CD14-positive monocyte (primary cell): ENCODE data around the gene CENPS. TPM values are rescaled to one million over a fixed set of nuclear protein-coding genes. Genes with fewer than 3 reads are reported as not detected.
A peak's percentile ranks its signal among the peaks of the same experiment; 100 is the strongest.

ENCODE experiments used
- DNase-seq, 3 donors: peaks; one replicate each; pipeline ENCODE4 v3.0.0-alpha.2; 2011 to 2022
- H2AFZ ChIP-seq: 2 replicates; pipeline ENCODE4 v1.6.0; 2012; ENCODE audit warnings: mild to moderate bottlenecking, low read depth, low read length, inconsistent platforms; ENCODE audit not compliant: insufficient read depth, poor library complexity, severe bottlenecking
- H3K27ac ChIP-seq, 2 donors: 1 replicate in 1 of 2; 2 replicates in 1 of 2; pipeline ENCODE4 v1.5.1; 2012 to 2013; ENCODE audit warnings: low read length in 2 of 2, control low read depth in 1 of 2, inconsistent platforms in 1 of 2, low read depth in 1 of 2, mild to moderate bottlenecking in 1 of 2
- H3K27me3 ChIP-seq, 2 donors: one replicate each; pipeline versions ENCODE4 v1.6.0 to v1.6.1; 2011 to 2013; ENCODE audit warnings: low read length in 2 of 2; ENCODE audit not compliant: control insufficient read depth in 2 of 2, insufficient read depth in 2 of 2
- H3K36me3 ChIP-seq, 2 donors: replicated peaks in 1 of 2; 1 replicate in 1 of 2; 2 replicates in 1 of 2; pipeline versions ENCODE4 v1.5.1 to v1.6.1; 2012 to 2013; ENCODE audit warnings: low read length in 2 of 2, control low read depth in 1 of 2, inconsistent platforms in 1 of 2, mild to moderate bottlenecking in 1 of 2; ENCODE audit not compliant: insufficient read depth in 2 of 2, control insufficient read depth in 1 of 2
- H3K4me1 ChIP-seq, 2 donors: 1 replicate in 1 of 2; 2 replicates in 1 of 2; pipeline versions ENCODE4 v1.5.1 to v1.6.1; 2012 to 2013; ENCODE audit warnings: low read length in 2 of 2, control low read depth in 1 of 2, inconsistent platforms in 1 of 2, mild to moderate bottlenecking in 1 of 2, moderate library complexity in 1 of 2; ENCODE audit not compliant: insufficient read depth in 2 of 2, control insufficient read depth in 1 of 2
- H3K4me2 ChIP-seq: replicated peaks from 2 replicates; pipeline ENCODE3; 2012; ENCODE audit warnings: low read length, moderate library complexity, mild to moderate bottlenecking; ENCODE audit not compliant: poor library complexity, severe bottlenecking; ENCODE audit errors: extremely low read depth
- H3K4me3 ChIP-seq, 3 experiments: fragments of 200-600 bp in 1 of 3; sonication (generic) in 1 of 3; replicated peaks in 1 of 3; 1 replicate in 2 of 3; 2 replicates in 1 of 3; pipeline ENCODE4 v1.5.1; 2011 to 2013; ENCODE audit warnings: low read length in 3 of 3, mild to moderate bottlenecking in 3 of 3, control low read depth in 2 of 3, low read depth in 2 of 3, inconsistent platforms in 1 of 3, moderate library complexity in 1 of 3
- H3K79me2 ChIP-seq: 2 replicates; pipeline ENCODE4 v1.6.0; 2012; ENCODE audit warnings: mild to moderate bottlenecking, control low read depth, inconsistent platforms, low read length, moderate library complexity; ENCODE audit not compliant: insufficient read depth
- H3K9ac ChIP-seq: 2 replicates; pipeline ENCODE4 v1.6.0; 2017; ENCODE audit warnings: low read length, mild to moderate bottlenecking; ENCODE audit not compliant: insufficient read depth, poor library complexity, severe bottlenecking
- H3K9me3 ChIP-seq, 2 donors: replicated peaks in 1 of 2; 1 replicate in 1 of 2; 2 replicates in 1 of 2; pipeline versions ENCODE4 v1.5.1 to v1.6.1; 2012 to 2013; ENCODE audit warnings: low read length in 2 of 2, control low read depth in 1 of 2; ENCODE audit not compliant: control insufficient read depth in 1 of 2, insufficient read depth in 1 of 2
- H4K20me1 ChIP-seq: 2 replicates; pipeline ENCODE4 v1.6.0; 2012; ENCODE audit warnings: mild to moderate bottlenecking, low read length, control low read depth, moderate library complexity; ENCODE audit not compliant: insufficient read depth
- H3K27ac Mint-ChIP-seq, 7 donors: one replicate each; pipeline ENCODE4 v1.8.0; 2020; ENCODE audit warnings: mild to moderate bottlenecking in 7 of 7, mixed read lengths in 7 of 7, moderate library complexity in 6 of 7, inconsistent platforms in 2 of 7
- H3K27me3 Mint-ChIP-seq, 3 donors: one replicate each; pipeline ENCODE4 v1.8.0; 2021 to 2022; ENCODE audit warnings: low read depth in 3 of 3, mild to moderate bottlenecking in 3 of 3, mixed read lengths in 3 of 3, moderate library complexity in 3 of 3, inconsistent platforms in 1 of 3
- H3K36me3 Mint-ChIP-seq, 2 donors: one replicate each; pipeline ENCODE4 v1.8.0; 2020; ENCODE audit warnings: mixed read lengths in 2 of 2, inconsistent platforms in 1 of 2, mild to moderate bottlenecking in 1 of 2
- H3K4me1 Mint-ChIP-seq: one replicate; pipeline ENCODE4 v1.8.0; 2020; ENCODE audit warnings: mild to moderate bottlenecking, mixed read lengths
- H3K4me3 Mint-ChIP-seq, 2 donors: one replicate each; pipeline ENCODE4 v1.8.0; 2020; ENCODE audit warnings: mild to moderate bottlenecking in 2 of 2, mixed read lengths in 2 of 2, moderate library complexity in 1 of 2
- H3K9me3 Mint-ChIP-seq, 7 donors: one replicate each; pipeline ENCODE4 v1.8.0; 2020 to 2022; ENCODE audit warnings: mixed read lengths in 7 of 7, mild to moderate bottlenecking in 6 of 7, moderate library complexity in 6 of 7, inconsistent platforms in 2 of 7
- WGBS: methylation state at CpG from one replicate; pipeline ENCODE4 v1.1.5; 2013; ENCODE audit warnings: missing lambda C conversion rate; ENCODE audit not compliant: insufficient coverage; 5-methylcytosine and 5-hydroxymethylcytosine counted together
- intact Hi-C, 2 donors: fragments of 100-400 bp; cut with micrococcal nuclease; formaldehyde crosslinking; loops; one replicate each; pipeline versions ENCODE4 v1.15.0 to v1.15.1; 2023
- polyA plus RNA-seq, 3 donors: library from polyadenylated mRNA; depleted of rRNA in 1 of 3; unstranded in 2 of 3; stranded (reverse) in 1 of 3; fragments of 300-500 nt in 2 of 3; fragments of >200 nt in 1 of 3; fragmentation: Illumina TruSeq in 2 of 3; gene quantifications; 1 replicate in 2 of 3; 2 replicates in 1 of 3; pipeline ENCODE4 v1.2.3, GENCODE V29; 2012 to 2021
- TF ChIP-seq, protein P1 (sequence below): fragments of 200-600 bp; IDR thresholded peaks from one replicate; pipeline ENCODE4 v1.8.0; 2022; ENCODE audit warnings: antibody characterized with exemption, mild to moderate bottlenecking

Gene CENPS
- polyA plus RNA-seq, 3 donors: 0.48 to 3.5 (median 2.5) TPM

DNA sequence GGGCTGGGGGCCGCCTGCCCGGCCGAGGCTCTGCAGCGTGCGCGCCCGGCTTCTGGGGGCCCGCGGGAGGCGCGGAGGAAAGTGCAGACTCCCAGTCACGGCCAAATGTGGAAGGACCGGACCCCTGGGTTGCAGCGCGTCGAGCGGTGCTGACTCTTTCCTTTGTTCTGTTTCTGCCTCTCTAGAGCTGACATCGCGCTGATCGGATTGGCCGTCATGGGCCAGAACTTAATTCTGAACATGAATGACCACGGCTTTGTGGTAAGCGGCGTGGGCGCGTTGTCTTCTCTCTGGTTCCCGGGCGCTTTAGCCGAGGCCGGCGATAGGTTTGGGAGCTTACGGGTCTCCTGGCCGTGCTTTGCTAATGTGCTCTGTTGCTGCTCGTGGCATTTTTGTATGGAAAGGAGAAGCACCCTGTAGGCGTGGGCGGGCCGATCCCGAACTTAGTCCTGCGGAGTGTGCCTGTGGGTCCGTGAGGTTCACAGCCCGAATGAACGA is 30.7 kb upstream of the CENPS start:
- peaks cover 44% of the 10 kb centered on the region for H4K20me1 ChIP-seq
- Mint-ChIP-seq H3K4me1 (peaks cover 38% of the 10 kb centered on the region), H3K9me3 (peaks cover 0 to 6% (median 0%) of the 10 kb centered on the region in 7 donors), H3K36me3 (peaks cover 30 to 34% of the 10 kb centered on the region in 2 donors), H3K4me3 (peak overlapping the region; percentile 94 to 99), H3K27ac (peak overlapping the region; percentile 87 to 98 (median 96)), H3K27me3 (no peaks in the 10 kb centered on the region)
- DNase-seq: peak in 2 of 3 donors; percentile 33 to 36
- intact Hi-C loops: loop anchor here in 1 of 2 donors (1.0 to 2.0 kb wide), 2 partner anchors 11 to 15 kb away; no protein-coding TSS in a partner anchor
- H3K79me2 ChIP-seq: peaks cover 83% of the 10 kb centered on the region
- TF ChIP-seq, protein P1, sequence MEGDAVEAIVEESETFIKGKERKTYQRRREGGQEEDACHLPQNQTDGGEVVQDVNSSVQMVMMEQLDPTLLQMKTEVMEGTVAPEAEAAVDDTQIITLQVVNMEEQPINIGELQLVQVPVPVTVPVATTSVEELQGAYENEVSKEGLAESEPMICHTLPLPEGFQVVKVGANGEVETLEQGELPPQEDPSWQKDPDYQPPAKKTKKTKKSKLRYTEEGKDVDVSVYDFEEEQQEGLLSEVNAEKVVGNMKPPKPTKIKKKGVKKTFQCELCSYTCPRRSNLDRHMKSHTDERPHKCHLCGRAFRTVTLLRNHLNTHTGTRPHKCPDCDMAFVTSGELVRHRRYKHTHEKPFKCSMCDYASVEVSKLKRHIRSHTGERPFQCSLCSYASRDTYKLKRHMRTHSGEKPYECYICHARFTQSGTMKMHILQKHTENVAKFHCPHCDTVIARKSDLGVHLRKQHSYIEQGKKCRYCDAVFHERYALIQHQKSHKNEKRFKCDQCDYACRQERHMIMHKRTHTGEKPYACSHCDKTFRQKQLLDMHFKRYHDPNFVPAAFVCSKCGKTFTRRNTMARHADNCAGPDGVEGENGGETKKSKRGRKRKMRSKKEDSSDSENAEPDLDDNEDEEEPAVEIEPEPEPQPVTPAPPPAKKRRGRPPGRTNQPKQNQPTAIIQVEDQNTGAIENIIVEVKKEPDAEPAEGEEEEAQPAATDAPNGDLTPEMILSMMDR: no peak
- peak overlapping the region; percentile 85 for H3K9ac ChIP-seq
- H3K4me1 ChIP-seq: peaks cover 25 to 31% of the 10 kb centered on the region in 2 donors
- H3K27me3 ChIP-seq: no peaks in the 10 kb centered on the region
- H3K36me3 ChIP-seq: peaks cover 22 to 33% of the 10 kb centered on the region in 2 donors
- H3K4me2 ChIP-seq: peak overlapping the region; percentile 98
- H3K4me3 ChIP-seq: peak overlapping the region; percentile 69 to 98 (median 87)
- under 1% methylated on average over 41 of the region's 42 CpGs for WGBS
- H3K9me3 ChIP-seq: no peaks in the 10 kb centered on the region
- H3K27ac ChIP-seq: peak overlapping the region; percentile 65 to 83
- peak overlapping the region; percentile 95 for H2AFZ ChIP-seq

DNA sequence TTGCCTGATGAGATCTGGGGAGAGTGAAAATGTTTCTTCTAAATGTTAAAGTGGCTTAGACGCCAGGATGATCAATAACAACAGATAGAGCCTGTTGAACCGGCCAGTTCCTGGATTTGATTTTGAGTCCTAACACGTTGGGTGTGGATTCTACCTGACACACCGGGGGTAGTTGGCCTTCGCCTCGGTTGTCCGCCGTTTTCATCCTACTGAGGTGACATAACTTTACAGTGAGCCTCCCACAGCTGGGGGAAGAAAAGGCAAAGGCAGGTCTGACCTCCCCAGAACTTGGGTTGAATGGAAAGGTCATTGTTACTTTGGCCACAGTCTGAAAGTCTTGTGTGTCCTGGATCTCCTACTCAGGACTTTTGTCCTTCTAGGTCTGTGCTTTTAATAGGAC is 30.2 kb upstream of the CENPS start:
- no CpG with 5 or more reads among the region's 8 CpGs for WGBS
- no peak overlapping the region for H2AFZ ChIP-seq
- H3K79me2 ChIP-seq: peaks cover 88% of the 10 kb centered on the region

More for the DNA sequence above, 30.2 kb upstream of the CENPS start:
- Mint-ChIP-seq H3K9me3 (peaks cover 0 to 4% (median 0%) of the 10 kb centered on the region in 7 donors), H3K4me3 (peak overlapping the region; percentile 94 to 99), H3K4me1 (peaks cover 38% of the 10 kb centered on the region), H3K27ac (peak overlapping the region; percentile 87 to 98 (median 96)), H3K36me3 (peaks cover 34 to 40% of the 10 kb centered on the region in 2 donors), H3K27me3 (no peaks in the 10 kb centered on the region)
- TF ChIP-seq, protein P1: no peak
- H3K27me3 ChIP-seq: no peaks in the 10 kb centered on the region
- peak overlapping the region; percentile 69 to 98 (median 87) for H3K4me3 ChIP-seq
- peak overlapping the region; percentile 85 for H3K9ac ChIP-seq
- H3K36me3 ChIP-seq: peaks cover 27 to 38% of the 10 kb centered on the region in 2 donors
- H3K9me3 ChIP-seq: no peaks in the 10 kb centered on the region
- intact Hi-C loops: no loop called here
- H3K27ac ChIP-seq: peak overlapping the region; percentile 65 to 83
- no peak for DNase-seq
- peak overlapping the region; percentile 98 for H3K4me2 ChIP-seq
- H3K4me1 ChIP-seq: peaks cover 25 to 31% of the 10 kb centered on the region in 2 donors
- H4K20me1 ChIP-seq: peaks cover 48% of the 10 kb centered on the region
